ENCODE measurements around the gene SFMBT1.
"Not testable (repeated sequence)": the region's sequence is repeated elsewhere in the genome, so short reads cannot be mapped to it uniquely, and the experiment has no call there.

Gene SFMBT1

GRCh38 chr3:53035825-53036619 lies 9.9 kb downstream of the SFMBT1 start:
- DNase-seq (ENCODE audit: low read depth) = no peak

DNA sequence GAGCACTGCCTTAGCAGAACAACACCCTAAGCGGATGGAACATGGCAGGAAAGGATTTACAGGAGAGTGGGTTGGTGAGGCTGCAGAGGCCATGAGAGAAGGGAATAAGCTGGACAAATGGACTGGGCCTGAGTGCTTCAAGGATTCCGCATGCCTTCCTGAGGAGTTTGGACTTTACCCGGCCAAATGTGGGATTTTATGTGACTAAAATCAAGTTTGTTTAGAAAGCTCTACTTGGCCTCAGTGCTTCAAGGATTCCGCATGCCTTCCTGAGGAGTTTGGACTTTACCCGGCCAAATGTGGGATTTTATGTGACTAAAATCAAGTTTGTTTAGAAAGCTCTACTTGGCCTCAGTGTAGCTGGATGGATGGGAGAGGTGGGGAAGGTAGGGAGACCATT lies 10.9 kb downstream of the SFMBT1 start:
- DNase-seq (ENCODE audit: low read depth) = not testable (repeated sequence)

GRCh38 chr3:53034411-53034810 lies 11.5 kb downstream of the SFMBT1 start:
- not testable (repeated sequence) for DNase-seq (ENCODE audit: low read depth)

- DNase-seq (ENCODE audit: low read depth) = no peak
Measured at GRCh38 chr3:53032609-53033008, 13.3 kb downstream of the SFMBT1 start.

- no peak for DNase-seq (ENCODE audit: low read depth)
Measured at GRCh38 chr3:53030619-53031449, 15.0 kb downstream of the SFMBT1 start.

- no peak for DNase-seq (ENCODE audit: low read depth)
Measured at GRCh38 chr3:53028641-53029040, 17.2 kb downstream of the SFMBT1 start.

- DNase-seq (ENCODE audit: low read depth) = no peak
Measured at GRCh38 chr3:53027254-53027844, 18.5 kb downstream of the SFMBT1 start.

DNA sequence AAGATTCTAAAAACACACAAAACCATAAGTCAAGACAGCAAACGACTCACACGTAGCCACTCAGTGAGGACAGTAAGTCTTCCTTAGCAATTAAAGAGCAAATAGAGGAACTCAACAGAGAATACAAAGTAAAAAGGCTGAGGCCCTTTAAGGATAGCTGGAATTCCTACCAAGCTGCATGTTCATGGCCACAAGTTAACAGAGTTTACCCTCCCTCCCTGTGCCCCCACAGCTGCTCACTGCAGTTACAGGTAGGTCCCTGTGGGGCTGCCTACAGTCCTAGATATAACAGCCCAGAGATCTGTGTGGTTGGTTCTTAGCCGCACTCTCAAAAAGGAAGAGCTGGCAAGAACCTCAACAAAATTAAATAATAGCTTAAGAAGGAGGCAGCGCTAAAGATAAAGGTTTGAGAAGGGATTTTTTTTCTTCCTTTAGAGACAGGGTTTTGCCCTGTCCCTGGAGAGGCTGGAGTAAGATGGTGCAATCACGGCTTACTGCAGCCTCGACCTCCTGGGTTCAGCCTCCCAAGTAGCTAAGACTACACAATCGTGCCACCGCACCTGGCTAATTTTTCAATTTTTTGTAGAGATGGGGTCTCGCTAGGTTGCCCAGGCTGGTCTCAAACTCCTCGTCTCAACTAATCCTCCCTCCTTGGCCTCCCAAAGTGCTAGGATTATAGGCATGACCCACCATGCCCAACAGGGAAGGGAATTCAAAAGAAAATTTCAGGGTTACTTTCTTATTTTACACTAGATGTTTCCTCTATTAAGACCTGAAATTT lies 19.3 kb downstream of the SFMBT1 start:
- no peak for DNase-seq (ENCODE audit: low read depth)

GRCh38 chr3:53024315-53024714 lies 21.6 kb downstream of the SFMBT1 start:
- DNase-seq (ENCODE audit: low read depth) = no peak

- no peak for DNase-seq (ENCODE audit: low read depth)
Measured at GRCh38 chr3:53023072-53023823, 22.6 kb downstream of the SFMBT1 start.

DNA sequence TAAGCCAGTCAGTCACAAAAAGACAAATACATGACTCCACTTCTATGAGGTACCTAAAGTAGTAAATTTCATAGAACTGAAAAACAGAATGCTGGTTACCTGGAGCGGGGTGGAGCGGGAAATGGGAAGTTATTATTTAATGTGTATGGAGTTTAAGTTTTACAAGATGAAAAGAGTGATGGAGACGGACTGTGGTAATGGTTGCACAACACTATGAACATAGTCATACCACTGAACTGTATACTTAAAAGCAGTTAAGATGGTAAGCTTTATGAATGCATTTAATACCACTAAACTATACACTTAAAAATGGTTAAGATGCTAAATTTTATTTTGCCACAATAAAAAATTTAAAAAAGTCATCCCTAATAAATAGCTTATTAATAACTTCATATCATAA lies 23.2 kb downstream of the SFMBT1 start:
- no peak for DNase-seq (ENCODE audit: low read depth)

DNA sequence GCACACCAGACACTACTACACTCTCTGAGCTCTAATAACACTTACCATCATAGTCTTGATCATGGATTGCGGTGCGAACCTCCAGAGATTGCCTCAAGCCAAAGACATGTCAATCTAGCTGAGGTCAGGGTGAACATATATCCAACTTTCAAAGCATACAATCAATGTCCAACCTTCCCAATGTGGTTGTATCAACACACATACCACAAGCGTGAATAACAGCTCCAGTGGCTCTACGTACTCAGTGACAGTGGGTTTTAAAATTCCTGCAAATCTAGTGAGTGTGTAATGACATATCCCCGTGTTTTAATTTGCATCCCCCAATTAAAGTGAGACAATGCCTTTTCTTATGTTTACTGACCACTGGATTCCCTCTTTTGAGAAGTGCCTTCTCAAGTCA lies 29.6 kb downstream of the SFMBT1 start:
- no peak for DNase-seq (ENCODE audit: low read depth)

DNA sequence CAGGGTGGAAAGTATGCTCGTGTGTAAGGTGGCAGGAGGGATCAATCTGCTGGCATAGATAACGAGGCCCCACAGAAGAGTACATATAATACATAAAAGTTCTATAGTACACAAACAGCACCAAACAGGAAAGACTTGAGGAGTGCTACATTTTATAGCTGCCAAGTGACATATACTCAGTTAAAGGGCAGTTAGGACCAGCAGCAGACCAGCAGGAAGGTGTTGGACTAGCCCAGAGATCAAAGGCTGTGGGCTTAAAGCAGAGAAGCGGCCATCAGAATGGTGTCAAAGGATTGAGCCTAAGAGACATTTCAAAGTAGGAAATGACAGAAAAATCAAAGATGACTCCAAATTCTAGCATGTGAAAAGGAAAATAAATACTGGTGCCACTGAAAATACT lies 34.5 kb downstream of the SFMBT1 start:
- DNase-seq (ENCODE audit: low read depth) = no peak

- no peak for DNase-seq (ENCODE audit: low read depth)
Measured at GRCh38 chr3:53009826-53010539, 35.9 kb downstream of the SFMBT1 start.

DNA sequence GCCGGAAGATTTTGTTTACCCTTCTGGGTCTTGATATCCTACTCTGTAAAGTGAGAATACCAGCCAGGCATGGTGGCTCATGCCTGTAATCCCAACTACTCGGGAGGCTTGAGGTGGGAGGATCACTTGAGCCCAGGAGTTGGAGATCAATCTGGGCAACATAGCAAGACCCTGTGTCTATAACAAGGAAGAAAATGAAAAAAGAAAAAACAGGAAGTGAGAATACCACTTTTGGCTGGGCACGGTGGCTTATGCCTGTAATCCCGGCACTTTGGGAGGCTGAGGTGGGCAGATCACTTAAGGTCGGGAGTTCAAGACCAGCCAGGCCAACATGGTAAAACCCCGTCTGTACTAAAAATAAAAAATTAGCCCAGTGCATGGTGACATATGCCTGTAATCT lies 36.9 kb downstream of the SFMBT1 start:
- DNase-seq (ENCODE audit: low read depth) = no peak

DNA sequence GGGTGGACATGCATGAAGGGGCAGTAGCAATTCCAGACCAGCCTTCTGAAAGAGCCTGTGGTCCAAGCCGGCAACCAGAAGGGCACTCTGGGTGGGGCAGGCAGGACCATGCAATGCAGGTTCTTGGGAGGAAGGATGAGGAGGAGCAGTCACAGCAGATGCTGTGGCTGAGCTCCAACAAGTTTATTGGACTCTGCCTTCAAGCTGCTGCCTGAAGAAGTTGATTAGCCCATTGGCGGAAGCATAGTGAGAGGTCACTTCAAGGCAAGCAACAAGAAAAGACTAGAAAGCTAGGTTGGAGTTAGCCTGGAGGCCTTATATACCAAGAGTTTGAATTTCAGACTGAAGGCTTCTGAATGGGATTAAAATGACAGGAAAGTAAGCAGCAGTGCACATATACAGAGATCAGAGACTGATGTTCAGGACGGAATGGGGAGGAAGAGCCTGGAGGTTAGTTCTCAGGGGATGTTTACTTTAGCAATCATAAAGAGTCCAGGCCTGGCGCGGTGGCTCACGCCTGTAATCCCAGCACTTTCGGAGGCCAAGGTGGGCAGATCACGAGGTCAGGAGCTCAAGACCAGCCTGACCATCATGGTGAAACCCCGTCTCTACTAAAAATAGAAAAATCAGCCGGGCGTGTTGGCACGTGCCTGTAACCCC lies 39.9 kb downstream of the SFMBT1 start:
- no peak for DNase-seq (ENCODE audit: low read depth)

GRCh38 chr3:53005338-53005737 lies 40.5 kb downstream of the SFMBT1 start:
- no peak for DNase-seq (ENCODE audit: low read depth)

GRCh38 chr3:53003320-53003719 lies 42.6 kb downstream of the SFMBT1 start:
- no peak for DNase-seq (ENCODE audit: low read depth)

- no peak for DNase-seq (ENCODE audit: low read depth)
Measured at GRCh38 chr3:52998771-52999513, 46.9 kb downstream of the SFMBT1 start.

Data from HS-27A (cell line).